ENCODE results near the gene MADCAM1. TPM values are rescaled to one million over a fixed set of nuclear protein-coding genes. Genes with fewer than 3 reads are reported as not detected.

MADCAM1 gene
- total RNA-seq, 1 experiment from 2014 or later, result 0.47 TPM

GRCh38 chr19:548886-549830, 52.9 kb downstream of the MADCAM1 start:
- TF ChIP-seq CTCF (IDR thresholded peaks at IDR 0.05; ENCODE audit: unreplicated experiment), result no peak
- Mint-ChIP-seq H3K27me3 (ENCODE audit: insufficient read depth, unreplicated experiment) (no peaks in the 10 kb centered on the region), H3K36me3 (ENCODE audit: insufficient read depth, unreplicated experiment) (peaks cover 9% of the 10 kb centered on the region), H3K27ac (ENCODE audit: low read depth, unreplicated experiment) (no peak overlapping the region), H3K4me1 (ENCODE audit: insufficient read depth, unreplicated experiment) (no peaks in the 10 kb centered on the region), H3K9me3 (ENCODE audit: unreplicated experiment) (no peaks in the 10 kb centered on the region), H3K4me3 (ENCODE audit: unreplicated experiment) (no peak overlapping the region)
- POLR2A ChIA-PET, result no interaction called here
- CTCF ChIA-PET, result interaction anchor here (0.7 kb wide), 1 partner anchor 28 kb away, joined by 3 read pairs; no protein-coding TSS in a partner anchor
- no peak for DNase-seq (ENCODE audit: unreplicated experiment)
- BruUV-seq (replicated peaks), result no TSS peak
- intact Hi-C loops (cut with micrococcal nuclease), result no loop called here

- no TSS peak for BruUV-seq (replicated peaks)
- CTCF ChIA-PET, result no interaction called here
Measured at GRCh38 chr19:554817-555216, 58.5 kb downstream of the MADCAM1 start.

More at GRCh38 chr19:554817-555216, 58.5 kb downstream of the MADCAM1 start:
- no peak for DNase-seq (ENCODE audit: unreplicated experiment)
- Mint-ChIP-seq H3K9me3 (ENCODE audit: unreplicated experiment) (no peaks in the 10 kb centered on the region), H3K27me3 (ENCODE audit: insufficient read depth, unreplicated experiment) (no peaks in the 10 kb centered on the region), H3K4me3 (ENCODE audit: unreplicated experiment) (no peak overlapping the region), H3K4me1 (ENCODE audit: insufficient read depth, unreplicated experiment) (no peaks in the 10 kb centered on the region), H3K27ac (ENCODE audit: low read depth, unreplicated experiment) (no peak overlapping the region), H3K36me3 (ENCODE audit: insufficient read depth, unreplicated experiment) (no peaks in the 10 kb centered on the region)
- POLR2A ChIA-PET, result interaction anchor here (1.0 kb wide), 1 partner anchor 15 kb away, joined by 5 read pairs; no protein-coding TSS in a partner anchor
- intact Hi-C loops (cut with micrococcal nuclease), result no loop called here
- no peak for TF ChIP-seq CTCF (IDR thresholded peaks at IDR 0.05; ENCODE audit: unreplicated experiment)

Other genes with a start within 250 kb of the MADCAM1 start
- 5.4 and 9.4 TPM in 2 replicates for gene PLPP2, start 205.1 kb upstream of the MADCAM1 start, total RNA-seq (2022)
- 24.2 TPM in 2 replicates for gene MIER2, start 151.7 kb upstream of the MADCAM1 start, total RNA-seq (2022)
- gene C2CD4C, start 87.3 kb upstream of the MADCAM1 start, total RNA-seq (2022), result 0.49 and 0.88 TPM in 2 replicates
- 0.77 and 2.8 TPM in 2 replicates for gene SHC2, start 35.5 kb upstream of the MADCAM1 start, total RNA-seq (2022)
- gene TPGS1, start 11.0 kb downstream of the MADCAM1 start, total RNA-seq (2022), result 11.9 and 12.6 TPM in 2 replicates
- gene CDC34, start 35.3 kb downstream of the MADCAM1 start, total RNA-seq (2022), result 49.7 and 61.3 TPM in 2 replicates
- not detected in 2 replicates for gene GZMM, start 47.6 kb downstream of the MADCAM1 start, total RNA-seq (2022)
- 550 and 557 TPM in 2 replicates for gene BSG, start 76.1 kb downstream of the MADCAM1 start, total RNA-seq (2022)
- gene HCN2, start 93.4 kb downstream of the MADCAM1 start, total RNA-seq (2022), result 0.68 and 1.2 TPM in 2 replicates
- gene POLRMT, start 137.1 kb downstream of the MADCAM1 start, total RNA-seq (2022), result 36.9 and 40.9 TPM in 2 replicates
- not detected in 2 replicates for gene FGF22, start 143.4 kb downstream of the MADCAM1 start, total RNA-seq (2022)
- gene RNF126, start 166.7 kb downstream of the MADCAM1 start, total RNA-seq (2022), result 53.9 and 68.0 TPM in 2 replicates
- 172 and 183 TPM in 2 replicates for gene FSTL3, start 179.9 kb downstream of the MADCAM1 start, total RNA-seq (2022)
- not detected in 2 replicates for gene PRSS57, start 199.0 kb downstream of the MADCAM1 start, total RNA-seq (2022)
- 0.44 TPM in 1 of 2 replicates, not detected in the other for gene PALM, start 212.4 kb downstream of the MADCAM1 start, total RNA-seq (2022)